Stimulated activated CD4-positive, alpha-beta T cell treated with anti-CD3 and anti-CD28 coated beads, TNF-alpha, amount 100 ng/mL, for 48 hours (primary cell): ENCODE data around the gene ZNF516.

Source experiments
- DNase-seq, 3 donors: peaks; one replicate each; pipeline ENCODE4 v3.0.0-alpha.2; 2020; ENCODE audit warnings: low read depth in 3 of 3

The ZNF516 gene

DNA sequence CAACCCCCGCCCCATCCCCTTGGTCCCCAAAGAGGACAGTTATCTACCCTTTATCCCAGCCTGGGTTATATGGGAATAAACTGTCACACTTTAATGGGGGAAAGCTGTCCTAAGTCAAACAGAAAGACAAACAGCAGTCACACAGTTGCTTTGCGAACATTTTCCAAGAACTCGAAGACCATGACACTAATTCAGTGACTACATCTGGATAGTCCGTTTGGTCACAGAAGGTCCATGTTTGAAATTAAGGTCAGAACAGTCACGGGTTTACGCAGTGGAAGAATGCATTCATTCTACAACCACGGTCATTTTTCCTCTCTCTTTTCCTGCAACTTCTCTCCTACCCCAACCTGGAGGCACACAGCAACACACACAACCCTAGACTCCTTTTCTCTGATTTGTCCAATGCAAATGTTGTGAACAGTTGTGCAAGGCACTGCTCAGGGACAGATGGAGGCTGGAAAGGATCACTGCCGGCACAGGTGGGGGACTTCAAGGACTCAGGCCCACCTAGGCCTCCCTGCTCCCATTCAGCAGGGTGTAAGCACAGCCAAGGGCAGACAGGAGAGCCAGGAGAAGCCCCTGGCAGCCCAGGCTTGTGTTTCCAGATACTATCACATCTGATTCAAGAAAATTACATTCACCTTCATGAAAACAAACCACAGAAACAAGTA, 39.9 kb downstream of the ZNF516 start:
- DNase-seq: no peak

DNA sequence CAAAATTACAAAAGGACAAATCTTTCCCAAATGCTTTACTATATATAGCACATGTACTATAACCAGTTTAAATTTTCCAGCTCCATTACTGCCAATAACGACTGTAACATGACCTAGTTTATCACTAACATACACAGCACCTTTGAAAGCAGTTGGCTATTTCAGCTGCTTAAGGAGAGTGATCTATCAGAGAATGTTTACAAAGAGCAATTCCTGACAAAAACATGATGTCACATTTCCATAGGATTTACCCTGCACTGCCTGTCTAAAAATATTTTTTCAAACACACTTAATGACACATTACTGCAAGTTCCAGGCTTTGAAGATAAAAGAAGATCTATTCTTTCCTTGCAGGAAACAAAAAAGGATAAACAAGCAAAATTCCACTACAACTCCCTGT, 40.6 kb downstream of the ZNF516 start:
- no peak for DNase-seq

DNA sequence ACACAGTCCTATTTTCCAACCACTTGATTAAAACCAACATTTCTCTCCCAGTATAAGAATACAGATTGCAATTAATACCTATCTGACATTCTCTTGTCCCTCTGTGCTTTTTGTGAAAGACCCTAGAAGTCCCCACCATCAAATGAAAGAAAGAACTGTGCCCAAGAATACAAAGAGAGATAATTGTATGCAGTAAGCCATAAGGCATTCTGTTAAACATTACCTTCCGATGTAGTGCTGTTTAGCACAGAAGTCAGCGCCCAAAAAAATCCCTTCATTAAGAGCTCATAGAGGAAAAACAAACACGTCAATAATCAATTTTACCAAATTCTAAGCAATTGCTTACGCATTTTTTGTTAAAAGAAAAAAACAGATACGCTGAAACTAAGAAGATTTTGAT, 41.1 kb downstream of the ZNF516 start:
- no peak for DNase-seq

DNA sequence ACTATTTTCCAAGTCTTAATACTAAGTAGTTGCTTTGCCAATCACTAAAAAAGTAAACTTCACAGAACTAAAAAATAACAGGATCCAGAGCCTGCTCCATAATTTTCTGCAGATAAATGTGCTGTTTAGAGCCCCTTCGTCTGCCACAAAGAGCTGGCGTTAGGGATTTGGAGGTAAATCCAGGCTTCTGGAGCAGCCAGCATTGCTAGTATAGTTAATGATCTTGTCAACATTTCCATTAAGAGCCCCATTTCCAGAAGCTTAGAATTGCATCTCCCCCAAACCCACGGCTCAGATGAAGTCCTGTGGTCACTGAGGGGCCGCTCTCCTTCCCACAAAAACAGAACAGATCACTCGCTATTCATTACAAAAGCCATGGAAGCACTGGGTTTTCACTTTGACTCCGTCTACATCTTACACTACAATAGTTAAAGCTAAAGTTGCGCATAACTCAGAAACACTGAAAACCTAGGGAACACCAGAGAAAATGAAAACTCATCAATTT, 41.9 kb downstream of the ZNF516 start:
- DNase-seq: no peak

DNA sequence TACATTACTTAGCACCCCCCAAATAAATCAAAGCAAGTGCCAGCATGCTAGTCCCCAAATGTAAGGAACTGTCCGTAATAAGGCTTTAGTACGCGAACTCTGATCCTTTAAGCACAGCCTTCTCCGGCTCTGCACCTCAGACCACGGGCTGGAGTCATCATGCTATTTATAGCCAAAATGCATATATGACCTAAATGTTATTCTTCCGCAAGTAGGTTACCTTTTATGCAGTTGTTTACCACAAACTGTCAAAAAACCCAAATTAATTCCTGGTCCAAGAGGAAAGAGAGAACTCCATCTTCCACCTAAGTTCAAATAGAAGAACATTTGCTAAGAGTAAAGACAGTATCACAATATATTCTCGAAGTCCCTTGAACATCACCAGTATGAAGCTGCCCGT, 42.7 kb downstream of the ZNF516 start:
- no peak for DNase-seq

DNA sequence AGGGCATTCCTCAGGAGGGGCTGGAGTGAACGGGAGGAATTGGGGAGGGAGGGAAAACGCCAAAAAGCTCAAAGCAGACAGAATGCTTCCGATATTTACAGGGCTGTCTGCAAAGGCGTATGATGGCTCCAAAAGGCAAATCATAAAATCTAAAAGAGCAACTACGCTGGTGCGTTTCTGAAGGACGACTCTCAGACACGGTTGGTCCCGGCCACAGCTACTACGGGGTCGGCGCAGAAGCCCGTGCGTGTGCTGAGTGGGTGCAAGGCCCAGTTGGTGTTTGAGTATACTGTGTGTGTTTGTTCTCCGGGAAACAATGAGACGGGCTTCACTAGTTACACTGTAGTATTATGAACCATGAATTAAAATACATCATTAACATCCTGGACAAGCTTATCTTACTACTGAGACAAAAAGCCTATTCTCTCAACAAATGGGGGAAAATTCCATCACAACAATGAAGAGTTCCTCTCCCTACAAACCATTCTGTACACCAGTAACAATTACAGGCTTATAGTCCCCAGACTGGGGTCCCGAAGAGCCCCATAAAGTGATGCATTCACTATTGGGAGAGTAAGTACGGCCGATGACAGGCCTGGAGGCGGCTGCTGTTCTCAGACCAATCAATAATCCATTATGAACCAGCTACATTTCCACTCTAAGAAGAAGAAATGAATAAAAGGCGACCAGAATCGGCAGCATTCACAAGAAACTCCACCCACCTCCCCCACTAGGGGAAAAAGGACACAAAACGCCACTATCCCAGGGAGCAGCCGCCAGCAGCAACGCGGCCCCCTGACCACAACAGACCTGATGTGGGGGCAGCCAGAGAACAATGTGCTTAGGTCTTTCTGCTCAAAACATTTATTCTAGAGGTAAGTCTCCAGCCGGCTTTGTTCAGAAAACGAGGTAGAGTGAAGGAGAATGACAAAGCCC, 43.4 kb downstream of the ZNF516 start:
- DNase-seq: no peak

DNA sequence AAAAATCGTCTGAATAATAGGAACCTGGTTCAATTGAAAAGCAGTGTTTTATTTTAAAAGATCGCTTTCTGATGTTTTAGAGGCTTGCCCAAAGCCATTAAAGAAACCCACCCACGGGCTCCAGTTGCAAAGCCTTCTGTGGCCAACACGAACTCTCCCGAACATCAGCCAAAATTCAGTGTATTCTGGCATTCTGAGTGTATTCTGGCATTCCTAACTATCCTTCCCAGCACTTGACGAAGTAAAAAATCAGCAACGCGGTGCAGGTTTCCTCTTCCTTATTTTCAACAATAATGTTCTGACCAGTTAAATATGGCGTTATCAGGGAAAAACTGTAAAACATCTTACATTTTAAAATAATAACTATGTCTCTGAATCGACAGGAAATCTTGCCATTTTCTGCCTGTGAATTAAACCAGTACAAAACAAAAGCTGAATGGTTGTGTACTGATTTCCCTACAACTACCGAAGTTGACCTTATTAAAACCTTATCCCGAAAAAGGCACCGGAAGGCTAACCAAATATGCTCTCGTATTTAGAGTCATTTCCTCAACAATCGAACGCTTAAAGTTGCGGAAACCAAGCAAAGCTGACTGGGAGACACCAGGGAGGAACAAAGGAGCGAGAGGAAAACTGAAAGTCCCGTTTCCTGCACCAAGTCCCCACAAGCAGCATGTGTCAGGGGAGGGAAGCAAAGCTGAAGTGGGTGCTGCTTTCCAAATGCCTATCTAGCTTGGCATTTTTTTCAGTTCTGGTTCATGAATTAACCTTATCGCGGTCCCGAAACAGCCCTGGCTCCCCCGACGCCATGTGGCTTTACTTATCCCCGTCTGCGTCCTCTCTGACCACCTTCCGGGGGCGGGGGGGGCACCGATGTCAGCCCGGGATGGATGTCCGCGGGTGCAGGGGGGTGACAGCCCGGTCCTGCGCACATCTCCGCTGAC, 44.3 kb downstream of the ZNF516 start:
- DNase-seq: no peak

DNA sequence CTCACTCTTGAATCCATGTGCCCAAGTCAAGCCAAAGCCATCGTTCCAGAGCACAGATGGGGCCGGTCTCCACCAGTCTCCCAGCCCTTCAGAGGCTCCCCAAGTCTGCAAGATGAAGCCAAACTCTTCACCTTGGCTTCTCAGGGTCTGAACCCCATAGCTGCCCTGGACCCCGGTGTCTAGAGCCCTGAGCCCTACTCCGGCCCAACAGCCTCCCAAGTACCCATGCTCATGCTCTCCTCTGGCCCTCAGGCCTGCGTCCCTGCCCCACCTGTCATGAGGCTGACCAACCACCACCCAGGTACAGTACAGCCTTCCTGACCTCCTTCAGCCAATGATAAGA, 46.0 kb downstream of the ZNF516 start:
- no peak for DNase-seq

DNA sequence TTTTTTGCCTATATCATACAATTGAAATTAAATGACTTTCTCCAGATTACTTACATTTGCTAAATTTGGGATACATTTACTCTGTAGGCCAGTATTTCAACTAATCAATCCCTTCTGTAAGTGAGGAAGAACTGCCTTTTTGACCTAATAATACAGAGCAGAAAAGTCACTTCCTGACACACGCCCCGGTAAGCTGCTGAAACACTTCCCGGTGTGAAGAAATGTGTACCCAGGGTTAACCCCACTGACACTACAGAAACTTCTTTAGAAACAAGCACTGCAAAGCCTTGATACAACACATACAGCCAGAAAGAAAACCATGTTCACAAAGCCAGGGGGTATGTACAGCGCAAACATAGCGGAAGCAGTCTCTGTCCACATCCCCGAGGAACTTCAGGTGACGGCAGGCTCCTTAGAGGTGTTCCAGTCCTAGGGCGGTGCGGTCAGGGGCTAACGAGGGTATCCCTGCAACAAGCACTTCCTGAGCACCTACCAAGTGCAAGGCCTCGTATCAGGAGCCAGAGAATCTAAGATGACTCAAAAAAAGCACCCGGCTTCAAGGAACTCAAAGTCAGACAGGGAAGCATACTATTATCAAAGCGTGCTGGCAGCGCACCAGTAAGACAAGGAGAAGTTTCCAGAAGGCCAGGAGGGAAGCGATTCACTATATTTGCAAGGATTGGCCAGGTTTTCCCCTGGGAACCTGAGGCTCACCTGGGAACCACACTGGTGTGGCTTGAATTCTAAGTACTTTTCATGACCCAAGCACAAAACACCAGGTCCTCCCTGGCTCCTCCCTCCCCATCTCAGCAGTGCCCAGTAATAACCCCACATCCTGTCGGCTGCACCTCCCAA, 46.6 kb downstream of the ZNF516 start:
- no peak for DNase-seq

DNA sequence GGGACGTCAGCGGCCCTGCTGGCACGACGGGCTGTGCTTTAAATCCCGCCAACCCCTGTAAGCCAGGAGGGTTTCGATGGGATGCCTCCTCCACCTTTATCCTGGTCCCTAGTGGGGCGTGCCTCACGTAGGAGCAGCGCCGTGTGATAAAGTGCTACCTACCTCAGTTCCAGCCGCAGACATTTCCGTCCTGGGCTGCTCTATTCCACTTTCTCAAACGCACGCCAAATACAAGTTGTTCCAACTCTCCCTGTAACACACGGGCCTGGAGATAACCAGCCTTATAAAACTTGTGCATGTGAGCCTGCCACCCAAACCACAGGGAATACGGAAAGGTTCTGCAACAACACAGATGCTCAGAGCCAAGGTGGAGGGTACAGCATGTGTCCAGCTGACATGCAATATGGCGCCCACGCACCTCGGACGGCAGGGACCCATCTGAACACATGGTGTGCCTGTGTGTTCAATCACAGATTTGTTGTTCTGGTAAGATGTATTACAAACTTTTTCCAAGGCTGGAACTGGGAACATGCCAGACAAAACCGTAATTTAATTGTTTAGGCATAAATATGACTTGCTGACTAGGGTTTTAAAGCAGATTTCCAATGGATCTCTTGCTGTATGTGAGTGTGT, 47.7 kb downstream of the ZNF516 start:
- no peak for DNase-seq

DNA sequence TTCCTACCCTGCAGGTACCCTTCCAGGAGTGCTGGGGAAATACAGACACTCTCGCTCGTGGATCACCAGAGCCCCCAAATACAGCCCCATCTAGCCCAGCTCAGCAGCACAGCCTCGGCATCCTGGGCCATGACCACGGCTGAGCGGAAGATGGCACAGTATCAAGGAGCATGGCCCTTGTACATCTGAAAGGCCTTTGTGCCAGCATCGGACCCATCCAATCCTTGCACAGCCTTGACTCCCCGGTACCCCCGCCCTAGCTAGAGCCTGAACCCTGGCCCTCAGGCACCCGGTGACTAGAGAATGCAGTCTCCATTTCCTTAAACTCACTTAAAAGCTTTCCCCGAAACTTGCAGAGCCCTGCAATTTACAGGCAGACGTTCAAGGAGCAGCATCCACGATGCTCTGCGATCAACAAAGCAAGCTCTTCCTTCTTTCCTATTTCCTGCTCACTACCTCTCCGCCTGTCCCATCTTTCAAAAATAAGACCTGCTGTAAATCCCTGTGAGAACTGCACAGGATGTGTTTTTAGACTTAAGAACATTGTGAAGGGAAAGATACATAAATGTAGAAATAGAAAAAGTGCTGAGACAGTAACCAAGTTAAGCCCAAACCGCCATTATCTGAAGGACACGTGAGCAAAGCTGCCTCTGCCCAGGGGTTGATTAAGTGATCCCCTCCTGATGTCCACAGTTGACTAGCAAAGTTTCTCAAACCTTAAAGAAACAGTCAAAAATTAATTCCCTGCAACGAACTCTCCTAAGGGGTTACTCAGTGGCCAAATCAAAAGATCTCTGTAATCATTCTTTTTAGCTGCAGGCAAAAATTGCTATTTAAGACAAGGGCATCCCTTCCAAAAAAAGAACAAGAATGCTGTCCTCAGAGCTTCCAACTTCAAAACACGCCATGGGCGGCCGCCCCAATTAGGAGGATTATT, 48.5 kb downstream of the ZNF516 start:
- DNase-seq: no peak

DNA sequence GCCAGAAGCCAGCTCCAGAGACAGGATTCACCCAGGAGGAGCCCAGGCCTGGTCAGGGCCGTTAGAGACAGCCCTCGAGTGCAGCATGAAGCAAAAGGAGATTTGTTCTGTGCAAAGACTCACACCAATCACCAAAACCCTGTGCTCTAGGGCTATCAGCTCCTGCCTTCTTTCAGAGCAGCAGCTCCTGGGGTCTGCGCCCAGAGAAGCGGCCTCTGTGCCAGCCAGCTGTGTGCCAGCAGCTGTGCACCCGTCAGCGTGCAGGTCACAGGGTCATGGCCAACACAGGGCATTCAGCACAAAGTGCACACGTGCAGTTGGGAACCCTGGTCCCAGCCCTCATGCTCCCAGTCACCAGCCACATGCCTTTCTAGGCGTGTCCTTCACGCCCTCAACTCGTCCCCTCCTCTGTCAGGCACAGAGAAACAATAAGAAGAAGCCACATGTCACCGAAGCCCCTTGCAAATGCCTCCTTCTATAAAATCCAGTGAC, 49.3 kb downstream of the ZNF516 start:
- no peak for DNase-seq

DNA sequence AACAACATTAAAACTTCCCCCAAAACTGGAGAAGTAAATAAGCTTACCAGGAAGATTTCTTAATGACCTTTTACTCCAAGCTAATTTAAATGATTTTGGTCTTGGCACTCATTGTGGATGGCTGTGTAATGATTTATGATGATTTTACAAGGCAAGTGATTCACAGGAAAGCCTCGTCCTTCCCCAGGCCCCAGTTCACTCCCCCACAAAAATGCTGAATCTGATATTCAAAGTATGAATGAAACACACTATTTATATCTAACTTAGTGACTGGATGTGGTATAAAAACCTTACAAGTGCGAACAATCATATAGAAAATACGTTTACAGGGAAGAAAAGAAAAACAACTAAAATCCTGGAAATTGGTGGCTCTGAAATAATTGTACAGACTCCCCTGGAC, 49.8 kb downstream of the ZNF516 start:
- no peak for DNase-seq

DNA sequence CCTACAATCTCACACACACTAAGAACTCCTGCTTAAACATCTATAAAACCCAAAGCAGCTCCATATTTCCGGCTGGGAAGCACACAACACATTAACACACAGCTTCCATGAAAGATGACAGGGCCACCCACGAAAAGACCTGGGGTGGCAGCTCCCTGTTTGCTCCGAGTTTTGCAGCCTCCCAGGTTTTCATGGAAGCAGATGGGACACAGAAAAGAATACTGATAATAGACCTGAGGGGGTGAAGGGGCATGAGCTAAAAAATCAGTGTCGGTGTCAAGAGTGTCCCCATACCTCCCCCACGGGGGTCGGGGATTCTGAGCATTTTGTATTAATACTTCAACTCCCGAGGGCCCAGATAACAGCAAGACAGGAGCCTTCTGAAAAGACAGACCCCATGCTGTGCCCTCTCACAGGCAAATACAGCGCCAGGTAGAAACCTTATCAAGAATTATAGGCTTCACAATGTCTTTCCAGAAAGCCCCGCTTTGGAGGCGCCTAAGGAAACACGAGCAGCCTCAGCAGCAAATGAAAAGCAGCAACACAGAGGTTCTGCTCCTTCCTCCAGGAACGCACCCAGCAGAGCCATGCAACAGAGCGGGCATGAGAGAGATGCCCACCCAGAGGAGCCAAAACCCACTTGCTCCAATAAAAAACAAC, 50.5 kb downstream of the ZNF516 start:
- no peak for DNase-seq

DNA sequence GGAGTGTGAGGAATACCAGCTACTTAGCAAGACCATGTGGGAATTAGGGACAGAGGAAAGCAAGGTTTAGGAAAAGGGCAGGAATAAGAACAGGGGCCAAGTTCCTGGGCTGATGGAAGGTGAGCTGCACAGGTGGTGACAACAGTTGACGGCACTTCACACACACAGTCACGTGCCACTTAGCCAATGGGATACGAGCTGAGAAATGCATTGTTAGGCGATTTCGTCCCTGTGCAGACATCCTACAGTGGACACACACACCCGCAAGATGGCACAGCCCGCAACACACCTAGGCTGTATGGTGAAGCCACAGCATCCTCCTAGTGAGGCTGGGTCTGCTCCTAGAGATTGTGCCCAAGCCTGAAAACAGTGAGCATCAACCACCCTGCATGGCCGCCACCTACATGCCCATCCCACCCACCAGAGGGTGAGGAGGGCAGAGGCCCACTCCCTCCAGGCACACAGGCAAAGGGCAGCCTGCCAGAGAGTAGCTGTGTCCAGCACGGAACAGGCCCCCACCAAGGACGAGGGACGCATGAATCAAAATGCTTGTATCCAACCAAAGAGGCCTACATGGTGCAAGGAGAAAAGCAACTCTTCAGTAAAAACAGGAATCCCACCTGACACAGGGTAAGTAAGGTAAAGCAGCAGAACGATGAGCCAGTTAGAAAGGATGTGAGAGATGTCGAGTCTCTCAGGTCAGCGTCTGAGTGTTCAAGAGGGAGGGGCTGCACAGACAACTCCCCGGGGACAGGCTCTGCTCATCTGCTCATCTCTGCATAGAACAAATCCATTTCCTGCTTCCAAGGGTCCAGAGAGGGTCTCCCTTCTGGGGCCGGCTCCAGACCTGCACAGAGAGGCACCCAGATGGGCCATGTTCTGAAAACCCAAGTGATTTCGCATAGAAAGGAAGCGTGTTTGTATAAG, 51.3 kb downstream of the ZNF516 start:
- DNase-seq: no peak

DNA sequence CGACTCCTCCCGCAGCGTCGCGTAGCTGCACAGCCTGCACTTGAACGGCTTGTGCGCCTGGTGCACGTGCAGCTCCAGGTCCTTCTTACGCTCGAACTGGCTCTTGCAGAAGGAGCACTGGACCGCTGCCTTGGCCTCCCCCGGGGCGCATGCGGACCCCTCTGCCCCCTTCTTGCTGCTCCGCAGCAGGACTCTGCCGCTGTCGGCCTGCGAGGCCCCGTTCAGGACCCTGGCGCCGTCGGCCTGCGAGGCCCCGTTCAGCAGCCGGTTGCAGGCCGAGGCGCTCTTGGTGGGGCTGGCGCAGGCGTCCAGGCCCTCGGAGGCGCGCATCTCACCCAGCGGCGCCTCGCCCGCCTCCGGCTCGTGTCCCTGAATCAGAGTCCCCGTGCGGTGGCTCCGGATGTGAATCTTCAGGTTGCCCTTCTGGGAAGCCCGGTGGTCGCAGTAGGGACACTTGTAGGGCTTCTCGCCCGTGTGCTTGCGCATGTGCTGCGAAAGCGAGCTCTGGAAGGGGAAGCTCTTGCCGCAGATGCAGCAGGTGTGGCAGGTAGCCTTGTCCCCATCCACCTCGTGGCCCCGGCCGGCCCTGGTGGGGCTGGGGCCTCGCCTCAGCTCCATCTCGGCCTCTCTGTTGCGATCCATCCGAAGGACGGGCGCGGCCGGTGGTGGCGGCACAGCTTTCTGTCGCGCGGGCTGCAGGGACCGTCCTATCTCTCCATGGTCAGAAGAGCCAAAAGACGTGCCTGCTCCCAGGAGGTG, 52.5 kb downstream of the ZNF516 start:
- no peak for DNase-seq
